Adipose tissue (tissue), 3 donors: Measurements from ENCODE around the gene ST8SIA3. TPM values are rescaled to one million over a fixed set of nuclear protein-coding genes. Genes with fewer than 3 reads are reported as not detected.

Experiments used
- polyA plus RNA-seq, 3 donors: library from polyadenylated mRNA; stranded (reverse); fragments of 200-250 nt; gene quantifications; one replicate each; pipeline ENCODE4 v1.2.3, GENCODE V29; 2013
- donor health status: healthy with polysubstance abuse.
- donor health status: Bipolar disorder and iron deficiency.
- donor health status: healthy.

ST8SIA3 gene
- polyA plus RNA-seq, 3 donors, result 0.01 to 0.41 TPM; not detected in 1

Other genes starting within 250 kb of the ST8SIA3 start
- gene BOD1L2, start 205.5 kb upstream of the ST8SIA3 start, polyA plus RNA-seq, result not detected
- under 1 TPM; under 0.01 to 0.09 (median 0.01) TPM for gene ONECUT2, start 82.8 kb downstream of the ST8SIA3 start, polyA plus RNA-seq
- gene FECH, start 234.1 kb downstream of the ST8SIA3 start, polyA plus RNA-seq, result 10 to 100 TPM in 2 of 3 donors, 1 to 10 TPM in 1; 6.2 to 14.5 (median 13.9) TPM